ENCODE measurements around the gene NEK10. TPM values are rescaled to one million over a fixed set of nuclear protein-coding genes. Genes with fewer than 3 reads are reported as not detected.
"Not testable (repeated sequence)": the region's sequence is repeated elsewhere in the genome, so short reads cannot be mapped to it uniquely, and the experiment has no call there.

The NEK10 gene
- total RNA-seq (10 to 100 TPM; 29.5 to 56.9 TPM), polyA plus RNA-seq (ENCODE audit: insufficient read depth, low read depth, low replicate concordance) (83.2 TPM)
- long read RNA-seq, donor 1, result 0 reads
- long read RNA-seq, donor 2, result 0 reads

GRCh38 chr3:27368831-27369607 is at the start of gene NEK10:
Gene NEK10, minus strand, starts transcription at chr3:27369383. Its CDS starts 16,501 bp downstream, at chr3:27352882.
- Histone ChIP-seq H3K36me3 (ENCODE audit: low read depth, missing control alignments) (no peaks in the 10 kb centered on the region), H3K27ac (no peak within 1 kb of the TSS), H3K4me1 (no peaks in the 10 kb centered on the region), H3K4me3 (peak within 1 kb of the TSS; percentile 50 to 78), H3K27me3 (no peaks in the 10 kb centered on the region), H3K9me3 (no peaks in the 10 kb centered on the region)
- no peak for TF ChIP-seq POLR2A (IDR thresholded peaks at IDR 0.05)
- 0 to 1% methylated on average over 16 to 46 of the region's 48 CpGs for WGBS, 2 donors
- peak; percentile 95 for DNase-seq
- intact Hi-C loops (cut with DNase I; ENCODE audit: low total_unique reads), result no loop called here

GRCh38 chr3:27415202-27415601 is 46.0 kb upstream of the NEK10 start:
- Histone ChIP-seq H3K9me3 (no peaks in the 10 kb centered on the region), H3K27ac (no peak overlapping the region), H3K27me3 (no peaks in the 10 kb centered on the region), H3K4me1 (no peaks in the 10 kb centered on the region), H3K4me3 (no peak overlapping the region), H3K36me3 (ENCODE audit: low read depth, missing control alignments) (no peaks in the 10 kb centered on the region)
- WGBS, 2 donors, result 69 to 86% methylated on average over 1 of the region's 1 CpG
- DNase-seq, result no peak
- intact Hi-C loops (cut with DNase I; ENCODE audit: low total_unique reads), result no loop called here
- TF ChIP-seq CTCF (IDR thresholded peaks at IDR 0.05), result no peak
- no peak for TF ChIP-seq POLR2A (IDR thresholded peaks at IDR 0.05)

GRCh38 chr3:27392950-27393679 is 23.9 kb upstream of the NEK10 start:
- WGBS, 2 donors, result 57 to 60% methylated on average over 3 of the region's 3 CpGs
- no peaks in the 10 kb centered on the region for H3K4me1 ChIP-seq
- no peaks in the 10 kb centered on the region for H3K9me3 ChIP-seq
- no peaks in the 10 kb centered on the region for H3K27me3 ChIP-seq
- H3K27ac ChIP-seq, result no peak overlapping the region
- intact Hi-C loops (cut with DNase I; ENCODE audit: low total_unique reads), result no loop called here
- DNase-seq, result no peak
- TF ChIP-seq CTCF (IDR thresholded peaks at IDR 0.05), result no peak
- no peak for TF ChIP-seq POLR2A (IDR thresholded peaks at IDR 0.05)
- H3K36me3 ChIP-seq (ENCODE audit: low read depth, missing control alignments), result no peaks in the 10 kb centered on the region
- H3K4me3 ChIP-seq, result no peak overlapping the region

- H3K36me3 ChIP-seq (ENCODE audit: low read depth, missing control alignments); H3K4me1 ChIP-seq; intact Hi-C loops (cut with DNase I; ENCODE audit: low total_unique reads); DNase-seq; H3K9me3 ChIP-seq; H3K27ac ChIP-seq; H3K4me3 ChIP-seq; H3K27me3 ChIP-seq: not testable (repeated sequence)
- 94 to 95% methylated on average over 10 of the region's 10 CpGs for WGBS, 2 donors
Observed at GRCh38 chr3:27392414-27392813, 23.2 kb upstream of the NEK10 start.

- TF ChIP-seq POLR2A (IDR thresholded peaks at IDR 0.05), result no peak
- Histone ChIP-seq H3K27ac (no peak overlapping the region), H3K36me3 (ENCODE audit: low read depth, missing control alignments) (no peaks in the 10 kb centered on the region), H3K9me3 (no peaks in the 10 kb centered on the region), H3K27me3 (no peaks in the 10 kb centered on the region), H3K4me1 (no peaks in the 10 kb centered on the region), H3K4me3 (no peak overlapping the region)
- WGBS, 2 donors, result 91 to 97% methylated on average over 1 of the region's 1 CpG
- intact Hi-C loops (cut with DNase I; ENCODE audit: low total_unique reads), result no loop called here
- no peak for DNase-seq
Observed at GRCh38 chr3:27391796-27392195, 22.6 kb upstream of the NEK10 start.

GRCh38 chr3:27387625-27388024 is 18.4 kb upstream of the NEK10 start:
- DNase-seq, result no peak
- 87 to 95% methylated on average over 1 of the region's 1 CpG for WGBS, 2 donors

More at GRCh38 chr3:27387625-27388024, 18.4 kb upstream of the NEK10 start:
- Histone ChIP-seq H3K36me3 (ENCODE audit: low read depth, missing control alignments) (no peaks in the 10 kb centered on the region), H3K9me3 (no peaks in the 10 kb centered on the region), H3K27ac (no peak overlapping the region), H3K4me3 (no peak overlapping the region), H3K4me1 (no peaks in the 10 kb centered on the region), H3K27me3 (no peaks in the 10 kb centered on the region)
- TF ChIP-seq CTCF (IDR thresholded peaks at IDR 0.05), result no peak
- no peak for TF ChIP-seq POLR2A (IDR thresholded peaks at IDR 0.05)
- intact Hi-C loops (cut with DNase I; ENCODE audit: low total_unique reads), result no loop called here
